ENCODE measurements around the gene FRAS1. TPM values are rescaled to one million over a fixed set of nuclear protein-coding genes. Genes with fewer than 3 reads are reported as not detected.

FRAS1 gene
- total RNA-seq, 1 donor from 2014 or later, result 2.5 TPM

- intact Hi-C loops (cut with DNase I), result no loop called here
- ATAC-seq (ENCODE audit: poor library complexity) (no peak), DNase-seq (no peak)
Observed at GRCh38 chr4:78557841-78558240, 500.7 kb downstream of the FRAS1 start.

- intact Hi-C loops (cut with DNase I), result no loop called here
- no peak for ATAC-seq (ENCODE audit: poor library complexity)
Observed at GRCh38 chr4:78558410-78558809, 501.3 kb downstream of the FRAS1 start.

DNA sequence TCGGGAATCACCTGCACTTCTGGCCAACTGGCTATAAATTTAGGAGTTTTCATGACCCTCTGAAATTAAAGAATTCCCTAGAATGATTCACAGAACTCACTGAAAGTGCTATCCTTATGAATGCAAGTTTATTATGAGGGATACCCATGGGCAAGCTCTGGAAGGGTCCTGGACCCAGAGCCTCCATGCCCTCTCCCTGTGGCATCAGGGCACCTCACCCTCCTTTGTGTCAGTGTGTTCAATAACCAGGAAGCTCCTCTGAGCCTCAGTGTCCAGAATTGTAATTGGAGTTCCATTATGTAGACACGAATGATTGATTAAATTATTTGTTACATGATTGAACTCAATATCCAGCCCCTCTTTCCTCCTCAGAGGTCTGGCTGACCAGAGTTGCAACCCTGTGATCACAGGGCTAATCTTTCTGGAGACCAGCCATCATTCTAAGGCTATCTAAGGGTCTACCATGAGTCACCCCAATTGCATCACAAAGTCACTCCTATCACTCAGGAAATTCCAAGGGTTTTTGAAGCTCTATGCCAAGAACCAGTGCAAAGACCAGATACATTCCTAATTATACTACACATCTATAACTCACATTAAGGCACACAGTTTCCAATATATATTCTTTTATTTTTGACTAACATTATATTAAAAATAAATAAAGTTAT lies 503.3 kb downstream of the FRAS1 start:
- intact Hi-C loops (cut with DNase I), result no loop called here
- no peak for DNase-seq

More at GRCh38 chr4:78558410-78558809, 501.3 kb downstream of the FRAS1 start:
- no peak for DNase-seq

DNA sequence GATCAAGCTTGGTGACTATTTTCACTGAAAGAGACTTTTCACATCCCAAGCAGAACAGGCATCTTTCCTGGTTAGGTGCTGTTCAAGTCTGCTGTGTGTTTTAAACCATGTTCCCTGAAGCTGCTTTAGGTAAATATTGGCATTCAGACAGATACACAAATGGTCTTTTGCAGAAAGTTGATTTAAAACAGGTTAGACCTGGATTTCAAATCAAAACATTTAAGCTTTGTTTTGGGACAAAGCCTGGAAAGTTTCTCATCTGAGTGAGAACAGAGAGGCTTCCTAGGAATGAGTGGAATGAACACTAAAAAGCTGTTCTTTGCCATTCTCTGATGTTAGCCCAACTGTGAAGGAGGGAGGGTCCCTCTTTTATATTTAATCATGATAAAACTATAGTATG lies 504.6 kb downstream of the FRAS1 start:
- intact Hi-C loops (cut with DNase I), result no loop called here
- ATAC-seq (ENCODE audit: poor library complexity) (no peak), DNase-seq (no peak)

More for the DNA sequence above, 503.3 kb downstream of the FRAS1 start:
- ATAC-seq (ENCODE audit: poor library complexity), result peak; percentile 60

DNA sequence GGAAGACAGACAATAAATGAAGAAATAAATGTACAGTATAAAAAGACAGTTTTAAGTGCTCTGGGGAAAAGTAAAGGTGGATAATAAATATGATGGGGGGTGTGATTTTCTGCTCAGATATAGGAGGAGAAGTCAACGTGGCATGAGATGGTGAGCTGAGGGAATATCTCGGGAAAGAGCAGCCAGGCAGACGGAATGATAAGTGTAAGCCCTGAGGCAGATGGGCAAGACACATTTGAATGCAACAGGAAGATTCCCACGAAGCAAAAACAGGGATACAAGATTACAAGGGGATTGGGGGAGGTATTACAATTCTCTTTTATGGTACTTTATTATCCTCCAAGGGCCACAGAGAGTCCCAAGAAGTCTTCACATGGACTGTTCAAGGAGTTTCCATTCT lies 505.6 kb downstream of the FRAS1 start:
- intact Hi-C loops (cut with DNase I), result no loop called here
- no peak for ATAC-seq (ENCODE audit: poor library complexity)
- DNase-seq, result no peak

GRCh38 chr4:78565971-78566372 lies 508.8 kb downstream of the FRAS1 start:
- intact Hi-C loops (cut with DNase I), result no loop called here
- ATAC-seq (ENCODE audit: poor library complexity) (no peak), DNase-seq (no peak)

- intact Hi-C loops (cut with DNase I), result no loop called here
- ATAC-seq (ENCODE audit: poor library complexity) (no peak), DNase-seq (no peak)
Observed at GRCh38 chr4:78566834-78567499, 509.8 kb downstream of the FRAS1 start.

DNA sequence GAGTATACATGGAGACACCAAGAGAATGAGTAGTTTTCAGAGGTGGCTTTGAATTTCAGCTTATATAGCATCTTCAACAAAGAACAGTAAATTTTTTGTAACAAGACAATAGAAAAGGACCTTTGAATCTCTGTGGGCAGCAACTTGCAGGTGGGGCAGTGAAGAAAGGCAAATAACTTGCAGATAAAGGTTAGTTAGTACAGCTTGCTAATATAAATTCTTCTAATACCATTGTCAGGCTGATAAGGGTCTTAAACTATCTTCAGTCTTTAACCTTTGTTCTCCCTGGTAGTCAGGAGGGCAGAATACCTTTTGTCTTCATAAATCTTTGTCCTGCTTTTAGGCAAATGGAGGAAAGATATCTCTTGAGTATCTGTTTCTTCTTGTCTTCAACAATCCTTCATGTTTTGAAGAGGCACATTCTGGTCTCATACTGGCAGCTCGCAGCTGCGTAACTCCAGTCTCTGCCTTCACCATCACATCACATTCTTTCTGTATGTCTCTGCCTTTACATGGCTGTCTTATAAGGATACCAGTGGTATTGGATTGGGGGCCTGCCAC lies 510.5 kb downstream of the FRAS1 start:
- intact Hi-C loops (cut with DNase I), result no loop called here
- no peak for DNase-seq

GRCh38 chr4:78568640-78569305 lies 511.6 kb downstream of the FRAS1 start:
- peak; percentile 23 for ATAC-seq (ENCODE audit: poor library complexity)
- DNase-seq, result no peak

More for the DNA sequence above, 510.5 kb downstream of the FRAS1 start:
- no peak for ATAC-seq (ENCODE audit: poor library complexity)

GRCh38 chr4:78569306-78569821 lies 512.2 kb downstream of the FRAS1 start:
- ATAC-seq (ENCODE audit: poor library complexity) (peak; percentile 72), DNase-seq (no peak)
- intact Hi-C loops (cut with DNase I), result no loop called here

More at GRCh38 chr4:78568640-78569305, 511.6 kb downstream of the FRAS1 start:
- intact Hi-C loops (cut with DNase I), result no loop called here

DNA sequence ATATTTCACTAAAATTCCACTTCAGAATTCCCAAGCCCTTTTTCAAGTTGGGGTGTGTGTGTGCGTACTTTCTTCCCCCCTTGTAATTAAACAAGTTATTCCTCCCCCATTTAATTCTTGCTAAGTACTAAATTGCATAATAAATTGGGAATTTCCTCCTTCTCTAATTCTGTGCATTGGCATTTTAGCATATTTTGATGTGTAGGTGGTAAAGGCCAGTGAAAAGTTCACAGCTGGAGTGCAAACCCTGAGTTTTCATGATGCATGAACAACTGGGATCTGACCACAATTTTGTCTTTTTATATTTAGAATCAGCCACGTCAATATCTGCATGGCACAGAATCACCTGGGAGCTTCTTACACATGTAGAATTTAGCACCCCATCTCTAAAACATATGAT lies 513.0 kb downstream of the FRAS1 start:
- DNase-seq, result no peak
- intact Hi-C loops (cut with DNase I), result no loop called here
- no peak for ATAC-seq (ENCODE audit: poor library complexity)

- ATAC-seq (ENCODE audit: poor library complexity) (no peak), DNase-seq (no peak)
- intact Hi-C loops (cut with DNase I), result no loop called here
Observed at GRCh38 chr4:78571804-78572203, 514.7 kb downstream of the FRAS1 start.

GRCh38 chr4:78578674-78579425 lies 521.7 kb downstream of the FRAS1 start:
- intact Hi-C loops (cut with DNase I), result no loop called here
- ATAC-seq (ENCODE audit: poor library complexity), result no peak
- DNase-seq, result no peak

DNA sequence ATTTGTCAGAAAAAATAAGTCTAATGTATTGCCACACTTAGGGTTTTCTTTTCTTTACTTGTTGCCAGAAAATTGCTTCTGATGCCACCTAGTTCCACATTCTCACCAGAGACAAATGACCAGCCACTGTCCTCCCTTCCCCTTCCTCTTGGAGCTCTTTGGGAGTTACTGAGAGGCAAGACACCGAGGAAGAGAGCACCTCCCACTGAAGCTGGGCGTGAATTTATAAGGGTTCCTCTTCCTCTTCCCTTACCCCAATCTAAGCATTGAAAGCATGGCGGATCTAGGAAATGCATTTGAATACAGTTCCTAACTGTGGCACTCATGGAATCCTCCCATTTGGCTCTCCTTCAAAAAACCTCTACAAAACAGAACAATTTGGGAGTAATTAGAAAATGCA lies 524.5 kb downstream of the FRAS1 start:
- peak; percentile 45 for ATAC-seq (ENCODE audit: poor library complexity)
- intact Hi-C loops (cut with DNase I), result no loop called here
- DNase-seq, result no peak

GRCh38 chr4:78584863-78585547 lies 527.9 kb downstream of the FRAS1 start:
- no peak for ATAC-seq (ENCODE audit: poor library complexity)
- intact Hi-C loops (cut with DNase I), result no loop called here
- DNase-seq, result no peak

DNA sequence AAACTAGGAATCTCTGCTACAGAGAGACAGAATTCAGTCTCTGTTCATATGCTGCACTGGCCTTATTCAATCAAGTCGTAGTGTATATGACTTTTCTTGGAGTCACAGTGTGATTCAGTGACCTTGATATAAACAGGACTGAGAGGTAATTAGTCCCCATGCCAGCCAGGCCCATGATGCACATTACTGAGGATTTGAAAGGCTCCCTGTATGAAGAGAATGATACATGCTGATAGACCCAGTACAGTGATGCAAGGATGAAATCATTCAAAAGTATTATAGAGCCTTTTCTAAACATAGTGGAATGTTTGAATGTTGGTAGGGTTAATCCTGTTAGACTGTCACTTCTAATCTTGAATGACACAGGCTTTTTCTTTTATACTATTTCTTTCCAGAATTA lies 528.5 kb downstream of the FRAS1 start:
- ATAC-seq (ENCODE audit: poor library complexity) (no peak), DNase-seq (no peak)
- intact Hi-C loops (cut with DNase I), result no loop called here

DNA sequence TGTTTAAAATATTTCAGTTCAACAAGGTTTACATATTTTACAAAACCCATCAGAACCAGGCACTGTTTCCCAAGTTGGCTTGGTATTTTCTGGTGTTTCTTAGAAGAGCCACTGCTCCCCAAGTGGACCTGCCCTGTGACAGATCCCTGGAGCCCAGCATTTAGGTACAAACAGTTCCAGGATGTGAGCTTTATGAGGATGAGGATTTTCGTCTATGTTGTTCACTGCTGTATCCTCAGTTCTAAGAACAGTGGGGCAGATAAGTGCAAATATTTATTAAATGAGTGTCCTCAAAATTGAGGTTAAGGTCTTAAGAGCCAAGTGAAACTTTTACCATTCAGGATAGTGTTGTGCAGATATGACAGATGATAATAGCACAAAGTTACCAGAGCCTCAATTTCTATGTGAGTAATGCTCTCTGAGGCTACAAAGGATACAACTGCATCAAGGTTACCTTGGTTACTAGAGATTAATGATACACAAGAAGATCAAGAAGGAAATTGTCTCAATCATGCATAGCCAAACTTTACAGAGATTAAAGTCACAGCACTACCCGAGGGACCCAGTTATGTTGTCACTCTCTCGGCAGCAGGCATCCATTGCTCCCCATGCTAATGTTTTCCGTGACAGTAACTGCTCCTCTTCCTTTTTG lies 531.9 kb downstream of the FRAS1 start:
- no peak for DNase-seq
- ATAC-seq (ENCODE audit: poor library complexity), result peak; percentile 64

GRCh38 chr4:78591404-78591803 lies 534.3 kb downstream of the FRAS1 start:
- peak; percentile 54 for ATAC-seq (ENCODE audit: poor library complexity)
- intact Hi-C loops (cut with DNase I), result no loop called here
- DNase-seq, result no peak

More for the DNA sequence above, 531.9 kb downstream of the FRAS1 start:
- intact Hi-C loops (cut with DNase I), result no loop called here

Measured in Right ventricle myocardium superior (tissue), 1 donor.